A549 (cell line): Measurements from ENCODE around the gene SOX5.

Experiments used
- CBX2 ChIP-seq: fragments of 200-600 bp; sonication (generic); IDR thresholded peaks from 2 replicates; pipeline ENCODE4 v1.6.1; 2016; ENCODE audit warnings: low read depth, mild to moderate bottlenecking, borderline replicate concordance
- CTCF ChIP-seq: fragments of >200 bp; sonication (Bioruptor Twin); formaldehyde crosslinking; IDR thresholded peaks from 3 replicates; pipeline ENCODE4 v1.5.1; 2016
- HMGXB4 ChIP-seq: fragments of 250-450 bp; sonication (Bioruptor Pico); IDR thresholded peaks from 2 replicates; pipeline ENCODE4 v1.5.0; 2021; ENCODE audit warnings: mild to moderate bottlenecking, moderate library complexity, borderline replicate concordance
- NR3C1 ChIP-seq: fragments of >200 bp; sonication (Bioruptor Twin); formaldehyde crosslinking; IDR thresholded peaks from 3 replicates; pipeline ENCODE4 v1.6.1; 2017
- TP53 ChIP-seq: fragments of 250-450 bp; sonication (Bioruptor Pico); IDR thresholded peaks from 2 replicates; pipeline ENCODE4 v1.5.0; 2021; ENCODE audit warnings: mild to moderate bottlenecking, moderate library complexity
- TF ChIP-seq, protein P1 (sequence below): fragments of 150-350 bp; IDR thresholded peaks from 2 replicates; pipeline ENCODE4 v1.6.1; 2014; ENCODE audit warnings: low read depth, mild to moderate bottlenecking, low read length
- TF ChIP-seq, protein P2 (sequence below): fragments of 200-600 bp; sonication (generic); IDR thresholded peaks from 2 replicates; pipeline ENCODE4 v1.6.1; 2016; ENCODE audit warnings: antibody characterized with exemption, mild to moderate bottlenecking, moderate library complexity

- no peak for TF ChIP-seq HMGXB4 (CRISPR knock-in tag)
- TF ChIP-seq, protein P1, sequence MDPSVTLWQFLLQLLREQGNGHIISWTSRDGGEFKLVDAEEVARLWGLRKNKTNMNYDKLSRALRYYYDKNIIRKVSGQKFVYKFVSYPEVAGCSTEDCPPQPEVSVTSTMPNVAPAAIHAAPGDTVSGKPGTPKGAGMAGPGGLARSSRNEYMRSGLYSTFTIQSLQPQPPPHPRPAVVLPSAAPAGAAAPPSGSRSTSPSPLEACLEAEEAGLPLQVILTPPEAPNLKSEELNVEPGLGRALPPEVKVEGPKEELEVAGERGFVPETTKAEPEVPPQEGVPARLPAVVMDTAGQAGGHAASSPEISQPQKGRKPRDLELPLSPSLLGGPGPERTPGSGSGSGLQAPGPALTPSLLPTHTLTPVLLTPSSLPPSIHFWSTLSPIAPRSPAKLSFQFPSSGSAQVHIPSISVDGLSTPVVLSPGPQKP, result no peak
- no peak for TF ChIP-seq CTCF
- TF ChIP-seq, protein P2, sequence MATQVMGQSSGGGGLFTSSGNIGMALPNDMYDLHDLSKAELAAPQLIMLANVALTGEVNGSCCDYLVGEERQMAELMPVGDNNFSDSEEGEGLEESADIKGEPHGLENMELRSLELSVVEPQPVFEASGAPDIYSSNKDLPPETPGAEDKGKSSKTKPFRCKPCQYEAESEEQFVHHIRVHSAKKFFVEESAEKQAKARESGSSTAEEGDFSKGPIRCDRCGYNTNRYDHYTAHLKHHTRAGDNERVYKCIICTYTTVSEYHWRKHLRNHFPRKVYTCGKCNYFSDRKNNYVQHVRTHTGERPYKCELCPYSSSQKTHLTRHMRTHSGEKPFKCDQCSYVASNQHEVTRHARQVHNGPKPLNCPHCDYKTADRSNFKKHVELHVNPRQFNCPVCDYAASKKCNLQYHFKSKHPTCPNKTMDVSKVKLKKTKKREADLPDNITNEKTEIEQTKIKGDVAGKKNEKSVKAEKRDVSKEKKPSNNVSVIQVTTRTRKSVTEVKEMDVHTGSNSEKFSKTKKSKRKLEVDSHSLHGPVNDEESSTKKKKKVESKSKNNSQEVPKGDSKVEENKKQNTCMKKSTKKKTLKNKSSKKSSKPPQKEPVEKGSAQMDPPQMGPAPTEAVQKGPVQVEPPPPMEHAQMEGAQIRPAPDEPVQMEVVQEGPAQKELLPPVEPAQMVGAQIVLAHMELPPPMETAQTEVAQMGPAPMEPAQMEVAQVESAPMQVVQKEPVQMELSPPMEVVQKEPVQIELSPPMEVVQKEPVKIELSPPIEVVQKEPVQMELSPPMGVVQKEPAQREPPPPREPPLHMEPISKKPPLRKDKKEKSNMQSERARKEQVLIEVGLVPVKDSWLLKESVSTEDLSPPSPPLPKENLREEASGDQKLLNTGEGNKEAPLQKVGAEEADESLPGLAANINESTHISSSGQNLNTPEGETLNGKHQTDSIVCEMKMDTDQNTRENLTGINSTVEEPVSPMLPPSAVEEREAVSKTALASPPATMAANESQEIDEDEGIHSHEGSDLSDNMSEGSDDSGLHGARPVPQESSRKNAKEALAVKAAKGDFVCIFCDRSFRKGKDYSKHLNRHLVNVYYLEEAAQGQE, result no peak
- TF ChIP-seq NR3C1, result no peak
- no peak for TF ChIP-seq CBX2
- no peak for TF ChIP-seq TP53
Observed at GRCh38 chr12:23503544-23503943, 445.9 kb downstream of the SOX5 start.
